ENCODE data around the gene SIK3.

- TF ChIP-seq MAX (CRISPR knock-in tag; IDR thresholded peaks at IDR 0.05): no peak
- TF ChIP-seq USF2 (CRISPR knock-in tag; IDR thresholded peaks at IDR 0.05): no peak
- no peak for TF ChIP-seq ARID4B (CRISPR knock-in tag; IDR thresholded peaks at IDR 0.05; ENCODE audit: borderline replicate concordance)
- no peak for TF ChIP-seq ATF3 (CRISPR knock-in tag; conservative IDR thresholded peaks at IDR 0.05)
- TF ChIP-seq CTCF (IDR thresholded peaks at IDR 0.05): no peak
- TF ChIP-seq TCF7 (CRISPR knock-in tag; IDR thresholded peaks at IDR 0.05; ENCODE audit: low read depth): no peak
- TF ChIP-seq TEAD4 (CRISPR knock-in tag; IDR thresholded peaks at IDR 0.05): no peak
- no peak for TF ChIP-seq ATF2 (CRISPR knock-in tag; IDR thresholded peaks at IDR 0.05; ENCODE audit: borderline replicate concordance, low read depth)
- TF ChIP-seq FOXK1 (CRISPR knock-in tag; IDR thresholded peaks at IDR 0.05): no peak
- no peak for TF ChIP-seq SMAD4 (CRISPR knock-in tag; IDR thresholded peaks at IDR 0.05)
- no peak for TF ChIP-seq NR3C1 (CRISPR knock-in tag; conservative IDR thresholded peaks at IDR 0.05; ENCODE audit: low read depth)
- no peak for TF ChIP-seq ELF4 (CRISPR knock-in tag; IDR thresholded peaks at IDR 0.05; ENCODE audit: low read depth)
Observed at GRCh38 chr11:116910378-116910777, 187.8 kb downstream of the SIK3 start.

All from WTC11 (cell line).